T follicular helper cell (primary cell): ENCODE results near the gene ADAMTS7.
"Not testable (repeated sequence)": the region's sequence is repeated elsewhere in the genome, so short reads cannot be mapped to it uniquely, and the experiment has no call there.

Experiments used
- DNase-seq: peaks from one replicate; pipeline ENCODE4 v3.0.0-alpha.2; 2020; ENCODE audit warnings: low read depth

Gene ADAMTS7

DNA sequence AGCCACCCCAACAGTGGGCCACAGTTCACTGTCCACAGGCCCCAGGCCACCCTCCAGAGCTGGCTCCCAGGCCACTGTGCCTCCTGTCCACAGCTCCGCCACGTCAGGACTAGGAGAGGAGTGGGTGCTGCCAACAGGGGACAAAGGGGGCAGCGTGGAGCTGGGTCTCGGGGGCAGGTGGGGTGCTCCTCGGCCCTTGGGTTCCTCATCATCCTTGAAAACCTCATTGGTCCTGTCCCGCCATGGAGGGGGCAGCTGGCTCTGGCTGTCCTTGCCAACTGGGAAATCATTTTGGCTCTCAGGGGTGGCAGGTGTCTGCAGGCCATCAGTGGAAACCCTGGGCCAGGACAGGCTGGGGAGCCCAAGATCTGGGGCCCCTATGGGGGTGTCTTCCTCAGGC lies 45.2 kb downstream of the ADAMTS7 start:
- no peak for DNase-seq

DNA sequence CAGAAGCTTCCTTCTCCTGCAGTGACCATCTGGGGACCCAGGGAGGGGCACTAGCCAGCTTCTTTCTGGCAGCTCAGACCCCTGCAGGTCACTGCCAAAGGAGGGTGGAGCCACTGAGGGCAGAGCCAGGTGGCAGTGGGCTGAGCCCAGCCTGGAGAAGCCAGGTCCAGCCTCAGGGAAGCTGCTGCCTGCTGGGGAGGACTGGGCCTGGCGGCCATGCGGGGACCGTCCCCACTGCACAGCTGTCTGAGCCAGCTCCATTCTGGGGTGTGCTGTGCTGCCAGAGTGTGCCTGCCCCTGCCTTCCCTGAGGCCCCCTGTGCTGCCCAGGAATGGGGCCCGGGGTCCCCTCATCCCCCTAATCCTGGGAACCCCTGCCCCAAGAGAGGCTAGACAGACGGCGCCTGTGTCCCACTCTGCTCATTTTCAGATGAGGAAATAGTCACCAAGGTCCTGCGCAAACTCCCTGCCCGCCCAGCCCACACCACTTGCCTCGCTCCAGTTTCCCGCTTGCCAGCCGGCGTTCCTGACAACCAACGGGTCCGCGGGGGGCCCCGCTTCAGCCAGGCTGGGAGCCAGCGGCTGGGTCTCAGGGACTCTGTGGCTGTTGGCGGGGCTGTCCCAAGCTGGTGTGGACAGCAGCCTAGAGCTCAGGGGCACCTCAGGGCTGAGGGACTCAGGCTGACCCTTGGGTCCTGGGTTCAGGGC lies 46.0 kb downstream of the ADAMTS7 start:
- DNase-seq = not testable (repeated sequence)

DNA sequence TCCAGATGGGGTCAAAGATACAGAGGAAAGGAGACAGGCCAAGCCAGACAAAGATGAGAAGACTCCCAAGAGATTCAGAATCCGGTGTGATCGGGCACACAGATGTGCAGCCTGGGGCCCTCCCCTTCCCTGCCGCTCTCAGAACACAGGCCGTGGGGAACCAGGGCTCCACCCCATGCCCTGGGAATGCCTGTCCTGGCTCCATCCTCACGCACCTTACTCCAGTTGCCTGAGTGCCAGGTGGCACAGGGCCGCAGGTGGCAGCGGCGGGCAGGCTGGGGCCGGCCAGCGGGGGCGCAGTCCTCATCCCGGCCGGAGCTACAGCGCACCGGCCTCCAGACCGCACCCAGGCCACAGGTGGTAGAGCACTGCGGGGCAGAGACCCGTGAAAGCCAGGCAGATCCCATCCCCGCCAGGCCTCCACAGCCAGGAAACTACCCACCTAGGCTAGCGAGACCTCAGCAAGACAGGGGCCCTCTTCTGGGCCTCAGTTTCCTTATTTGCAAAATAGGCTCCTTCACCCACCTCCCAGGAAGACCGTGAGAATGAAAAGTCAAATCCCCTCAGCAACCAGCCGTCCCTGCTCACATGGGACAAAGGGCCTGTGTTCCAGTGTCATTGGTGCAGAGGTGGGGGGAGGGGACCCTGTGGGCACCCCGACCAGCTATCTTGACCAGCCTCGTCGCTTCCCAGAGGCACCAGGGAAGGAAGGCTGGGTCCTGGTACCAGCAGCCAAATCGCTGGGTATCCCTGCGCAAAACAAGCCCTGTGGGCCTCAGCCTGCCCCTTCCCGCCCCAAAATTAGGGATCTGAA lies 46.7 kb downstream of the ADAMTS7 start:
- not testable (repeated sequence) for DNase-seq

DNA sequence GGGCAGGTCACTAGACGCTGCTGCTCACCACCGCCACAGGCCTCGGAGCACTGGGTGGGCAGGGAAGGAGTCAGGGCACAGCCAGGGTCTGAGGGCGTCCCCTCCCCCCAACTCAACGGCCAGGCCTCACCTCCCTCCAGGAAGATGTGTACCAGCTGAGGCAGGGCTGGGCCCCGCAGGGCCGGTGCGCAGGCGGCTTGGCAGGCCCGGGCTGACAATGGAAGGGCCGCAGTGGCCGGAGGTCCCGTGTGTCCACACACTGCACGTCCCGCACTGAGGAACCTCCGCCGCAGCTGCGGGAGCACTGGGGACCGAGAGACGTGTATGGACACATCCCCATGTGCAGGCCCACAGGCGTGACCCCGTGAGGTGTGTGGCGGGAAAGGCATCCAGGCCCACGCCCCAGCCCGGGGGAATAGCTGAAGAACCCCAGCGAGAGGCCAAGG lies 47.4 kb downstream of the ADAMTS7 start:
- DNase-seq = no peak

DNA sequence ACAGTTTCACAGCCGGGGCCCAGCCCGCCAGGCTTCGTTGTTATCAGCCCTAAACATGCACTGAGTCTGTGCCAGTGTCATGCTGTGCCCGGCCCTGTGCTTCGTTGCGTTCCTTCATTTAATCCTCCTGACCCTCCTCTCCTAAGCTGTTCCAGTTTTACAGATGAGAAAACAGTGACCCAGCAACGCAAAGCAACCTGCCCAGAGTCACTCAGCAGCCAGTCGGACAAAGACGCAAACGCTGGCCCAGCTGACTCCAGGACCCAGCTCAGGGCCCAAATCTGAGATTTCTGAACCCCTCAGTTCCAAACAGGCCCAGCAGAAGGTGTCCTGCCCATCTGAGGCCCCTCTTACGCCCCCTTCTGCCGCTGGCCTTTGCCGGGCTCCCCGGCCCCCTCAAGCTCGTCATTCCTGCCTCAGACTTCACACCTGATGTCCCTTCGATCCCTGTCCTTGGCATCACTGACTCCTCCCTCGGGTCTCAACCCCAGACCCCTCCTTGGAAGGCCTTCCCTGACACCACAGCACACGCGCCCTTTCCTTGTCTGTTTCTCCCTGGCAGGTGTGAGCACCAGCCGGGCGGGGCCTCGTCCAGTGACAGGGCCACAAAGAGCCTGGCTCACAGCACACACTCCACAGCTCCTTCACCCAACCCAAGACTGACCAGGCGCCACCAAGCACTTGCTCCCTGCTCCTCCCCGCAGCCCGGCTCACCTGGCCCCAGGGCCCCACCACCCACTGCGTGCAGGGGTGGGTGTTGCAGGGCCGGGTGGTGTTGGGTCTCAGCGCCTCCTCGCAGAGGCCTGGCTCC lies 48.1 kb downstream of the ADAMTS7 start:
- no peak for DNase-seq

DNA sequence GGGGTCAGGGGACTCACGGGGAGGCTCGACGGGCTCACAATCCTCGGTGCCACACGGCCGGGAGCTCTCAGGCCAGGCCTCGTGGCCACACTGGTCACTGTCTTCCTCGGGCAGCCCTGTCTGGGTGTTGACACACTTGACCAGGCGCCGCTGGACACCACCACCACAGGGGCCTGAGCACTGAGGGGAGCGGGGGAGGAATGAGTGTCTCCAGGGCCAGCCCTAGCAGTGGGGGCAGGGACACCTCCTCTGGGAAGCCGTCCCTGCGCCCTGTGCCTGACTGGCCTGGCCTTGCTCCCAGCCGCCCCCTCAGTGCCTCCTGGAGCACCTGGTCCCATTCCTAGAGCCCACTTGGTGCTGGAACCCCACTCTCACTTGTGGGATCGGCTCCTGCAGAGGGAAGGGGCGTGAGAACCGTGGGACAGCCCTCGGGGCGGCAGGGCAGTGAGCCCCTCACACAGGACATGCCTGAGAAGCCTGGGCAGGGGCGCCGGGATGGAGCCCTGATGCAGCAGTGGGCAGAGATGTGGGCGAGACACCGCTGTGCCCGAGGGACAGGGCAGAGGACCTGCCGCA lies 48.8 kb downstream of the ADAMTS7 start:
- not testable (repeated sequence) for DNase-seq

DNA sequence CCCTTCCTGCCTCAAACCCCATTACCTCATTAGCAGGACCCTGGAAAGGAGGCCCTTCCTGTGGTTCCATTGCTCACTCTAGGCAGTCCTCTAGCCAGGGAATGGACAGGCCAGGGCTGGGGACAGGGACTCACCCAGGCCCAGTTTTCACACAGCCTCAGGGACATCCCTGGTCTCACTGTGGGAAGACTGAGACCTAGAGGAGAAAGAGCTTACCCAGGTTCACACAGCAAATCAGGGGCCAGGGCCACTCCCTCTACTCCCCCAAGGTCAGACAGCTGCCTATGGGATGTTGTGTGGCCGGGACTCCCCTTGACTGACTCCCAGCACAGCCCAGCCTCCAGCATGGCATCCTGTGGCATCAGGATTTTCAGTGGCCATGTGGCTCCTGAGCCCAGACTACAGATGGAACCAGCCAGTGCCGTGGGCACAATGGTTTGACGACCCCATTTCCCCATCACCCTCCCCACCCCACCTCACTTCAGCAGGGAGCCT lies 49.3 kb downstream of the ADAMTS7 start:
- no peak for DNase-seq

DNA sequence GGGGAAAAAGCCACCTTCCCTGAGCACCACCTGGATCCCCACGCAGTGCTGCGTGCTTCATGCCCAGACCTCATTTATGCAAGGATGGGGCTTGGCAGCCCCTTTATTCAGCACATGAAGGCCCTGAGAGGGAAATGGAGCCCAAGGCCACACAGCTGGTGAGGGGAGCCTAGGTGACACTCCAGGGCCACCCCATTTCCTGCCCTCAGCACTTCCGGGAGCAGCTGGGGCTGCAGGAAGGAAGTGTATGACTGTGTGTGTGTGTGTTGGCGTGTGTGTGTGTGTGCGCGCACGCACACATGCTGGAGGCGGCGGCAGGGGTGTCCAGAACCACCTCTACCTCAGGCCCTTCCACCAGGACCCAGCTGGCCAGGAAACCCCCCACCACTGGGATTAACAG lies 49.8 kb downstream of the ADAMTS7 start:
- DNase-seq = peak; percentile 61

DNA sequence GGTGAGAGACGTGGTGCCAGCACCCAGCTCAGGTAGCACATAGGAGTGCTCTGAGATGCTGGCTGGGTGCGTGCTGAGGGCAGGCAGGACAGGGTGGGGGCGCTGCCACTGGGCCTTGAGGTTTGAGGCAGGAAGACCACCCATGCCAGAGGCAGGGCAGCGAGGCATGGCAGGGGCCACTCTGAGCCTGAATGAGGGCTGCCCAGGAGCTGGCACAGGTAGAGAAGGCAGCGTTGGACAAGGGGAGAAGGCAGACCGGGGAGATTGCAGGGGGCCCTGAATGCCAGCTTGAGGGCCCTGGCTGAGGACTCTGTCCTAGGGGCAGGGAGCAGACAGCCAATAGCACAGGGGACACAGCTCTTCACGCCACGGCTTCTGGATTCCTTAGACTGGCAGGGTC lies 50.2 kb downstream of the ADAMTS7 start:
- no peak for DNase-seq

DNA sequence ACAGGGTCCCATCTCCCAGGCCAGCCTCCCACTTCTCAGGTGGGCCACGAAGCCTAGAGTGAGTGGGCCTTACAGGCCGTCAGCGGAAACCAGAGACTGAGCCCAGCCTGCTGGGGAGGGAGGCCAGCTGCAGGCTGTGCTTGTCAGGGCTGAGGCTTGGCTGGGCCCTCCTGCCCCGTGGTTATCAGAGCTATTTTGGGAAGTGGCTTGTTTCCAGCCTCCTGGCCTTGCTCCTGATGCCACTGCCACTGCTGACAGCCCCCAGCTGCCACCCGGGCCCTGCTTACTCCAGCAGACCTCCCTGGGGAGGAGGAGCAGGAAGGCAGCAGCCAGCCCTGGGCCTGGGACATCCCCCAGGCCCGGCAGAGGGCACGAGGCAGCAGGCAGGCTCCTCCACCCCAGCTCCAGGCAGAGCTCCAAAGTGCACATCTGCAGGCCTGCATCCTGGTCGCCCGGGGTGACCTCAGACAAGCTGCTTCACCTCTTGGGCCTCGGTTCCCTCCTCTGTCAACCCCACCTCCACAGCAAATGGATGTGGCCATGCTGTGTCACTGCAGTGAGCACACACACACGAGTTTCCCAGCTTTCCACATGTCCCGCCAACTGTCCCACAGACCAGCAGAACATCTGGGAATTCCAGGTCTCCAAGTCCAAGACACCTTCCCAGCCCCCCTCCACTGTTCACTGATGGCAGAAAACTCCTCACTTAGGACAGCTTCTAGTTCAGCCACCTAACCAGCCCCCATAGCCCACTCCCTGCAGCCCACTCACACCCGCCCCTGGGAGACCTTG lies 51.0 kb downstream of the ADAMTS7 start:
- not testable (repeated sequence) for DNase-seq

DNA sequence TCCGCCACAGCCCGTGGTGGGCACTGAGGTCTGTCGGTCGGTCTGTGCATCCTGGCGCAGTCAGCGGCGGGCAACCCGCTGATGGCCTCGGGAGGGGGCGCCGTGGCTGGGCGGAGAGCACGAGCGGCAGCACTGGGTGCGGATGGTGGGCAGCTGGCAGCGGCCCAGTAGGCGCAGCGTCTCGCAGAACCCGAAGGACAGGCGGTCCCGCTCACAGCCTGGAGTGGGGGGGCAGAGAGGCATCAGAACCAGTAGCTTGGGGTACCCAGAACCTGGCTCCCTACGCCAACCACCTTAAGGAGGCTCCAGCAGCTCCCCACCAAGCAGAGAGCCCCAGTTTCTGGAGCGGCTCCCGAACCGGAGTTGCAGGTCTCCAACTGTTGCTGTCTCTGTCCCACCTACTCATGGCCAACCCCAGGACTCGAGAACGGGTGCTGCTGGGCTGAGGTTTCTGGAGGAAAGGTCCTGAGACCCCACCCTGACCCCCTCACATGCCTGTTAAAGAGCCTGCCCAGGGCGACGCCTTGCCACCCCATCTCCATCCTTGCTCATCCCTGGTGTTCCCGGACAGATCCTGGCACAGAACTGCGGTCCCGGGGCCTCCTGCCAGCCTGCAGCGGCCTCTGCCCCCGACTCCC lies 51.8 kb downstream of the ADAMTS7 start:
- not testable (repeated sequence) for DNase-seq

DNA sequence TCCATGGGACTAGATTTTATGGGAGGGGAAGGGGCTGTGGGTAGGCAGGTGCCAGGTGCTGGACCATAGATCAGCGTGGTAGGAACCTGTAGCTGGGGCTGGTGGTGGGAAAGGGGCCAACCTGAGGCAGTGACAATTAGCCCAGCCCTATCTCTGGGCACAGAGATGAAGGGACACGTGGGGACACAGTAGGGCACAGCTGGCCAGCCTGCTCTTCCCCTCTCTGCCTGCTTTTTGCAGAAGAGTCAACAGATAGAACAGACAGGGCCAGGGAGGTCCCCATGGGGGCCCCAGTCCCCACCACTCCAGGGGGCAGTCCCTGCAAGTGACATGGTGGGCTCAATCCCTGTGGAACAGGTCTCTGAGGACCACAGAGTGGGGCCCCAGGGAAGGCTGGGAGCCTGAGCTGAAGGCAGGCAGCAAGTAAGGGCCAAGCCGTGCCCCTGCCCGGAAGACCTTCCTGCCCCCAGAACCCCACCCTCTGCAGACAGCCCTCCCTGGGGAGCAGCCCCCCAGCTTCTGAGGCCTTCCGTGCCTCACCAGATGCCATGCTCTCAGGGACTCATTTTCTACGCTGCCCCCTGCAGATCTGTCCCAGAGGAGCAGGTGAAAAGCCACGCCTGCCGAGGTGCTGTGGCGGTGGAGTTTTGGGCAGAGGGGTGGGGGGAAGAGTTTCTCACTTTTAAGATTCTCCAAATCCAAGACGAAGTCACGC lies 52.6 kb downstream of the ADAMTS7 start:
- DNase-seq = not testable (repeated sequence)

DNA sequence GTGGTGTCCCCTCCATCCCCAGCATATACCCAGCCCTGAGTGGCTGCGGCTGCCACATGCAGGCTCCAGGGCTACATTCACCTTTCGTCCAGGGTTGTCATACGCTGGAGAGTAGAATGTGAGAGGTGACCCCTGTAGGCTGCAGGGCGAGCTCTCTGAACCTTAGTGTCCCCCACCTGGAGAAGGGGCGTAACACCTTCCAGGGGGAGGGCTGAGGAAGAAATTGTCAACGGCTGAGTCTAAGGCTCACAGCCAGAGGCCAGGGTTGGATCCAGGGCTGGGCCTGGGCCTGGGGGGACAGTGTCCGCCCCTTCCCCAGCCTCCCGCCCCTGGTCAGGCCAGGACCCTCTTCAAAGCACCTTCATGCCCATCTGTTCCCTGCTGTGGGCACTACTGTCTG lies 53.2 kb downstream of the ADAMTS7 start:
- DNase-seq = not testable (repeated sequence)

DNA sequence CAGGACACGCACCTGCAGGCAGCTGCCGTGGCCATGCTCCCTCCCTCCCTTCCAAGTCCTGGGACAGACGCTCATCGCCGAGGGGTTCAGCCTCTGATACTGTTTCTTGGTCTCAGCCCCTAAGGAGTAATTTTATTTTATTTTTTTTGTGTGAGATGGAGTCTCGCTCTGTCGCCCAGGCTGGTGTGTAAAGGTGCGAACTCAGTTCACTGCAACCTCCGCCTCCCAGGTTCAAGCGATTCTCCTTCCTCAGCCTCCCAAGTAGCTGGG lies 53.7 kb downstream of the ADAMTS7 start:
- DNase-seq = no peak

DNA sequence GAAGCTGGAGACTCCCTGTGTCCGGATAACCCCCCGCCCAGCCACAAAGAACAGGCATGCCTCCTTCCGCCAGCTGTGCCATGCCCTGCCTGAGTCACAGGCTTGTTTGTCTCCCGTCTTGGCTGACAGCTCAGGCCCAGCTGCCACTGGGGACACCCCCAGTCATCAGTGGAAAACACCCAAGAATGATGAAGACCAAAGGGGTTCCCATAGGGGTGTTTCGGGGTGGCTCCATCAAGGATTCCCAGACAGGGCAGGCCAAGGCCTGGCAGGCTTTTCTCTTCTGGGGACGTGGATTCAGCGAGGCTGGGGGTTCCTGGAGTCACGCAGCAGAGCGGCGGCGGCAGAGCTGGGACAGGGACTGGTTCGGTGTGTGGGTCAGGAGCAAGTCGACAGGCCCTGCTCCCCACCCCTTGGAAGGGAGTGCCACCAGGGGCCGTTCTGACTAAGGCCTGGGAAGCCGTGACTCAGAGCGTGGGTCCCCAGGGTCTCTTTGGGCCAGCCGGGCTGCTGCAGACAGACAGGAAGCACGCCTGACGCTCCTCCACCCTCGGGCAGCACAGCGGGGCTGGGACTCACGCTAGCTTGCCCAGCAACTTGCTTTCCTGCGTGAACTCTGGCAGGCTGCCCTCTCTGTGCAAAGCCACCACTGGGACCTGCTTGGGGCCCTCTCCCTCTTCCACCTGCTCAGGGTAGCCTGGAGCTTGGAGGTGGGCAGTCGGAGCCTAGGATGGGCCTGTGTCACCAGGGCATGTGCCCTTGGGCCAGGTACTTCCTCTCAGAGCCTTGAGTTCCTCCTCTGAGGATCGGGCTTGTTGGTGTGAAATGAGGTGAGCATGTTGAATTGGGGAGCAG lies 54.3 kb downstream of the ADAMTS7 start:
- DNase-seq = not testable (repeated sequence)

DNA sequence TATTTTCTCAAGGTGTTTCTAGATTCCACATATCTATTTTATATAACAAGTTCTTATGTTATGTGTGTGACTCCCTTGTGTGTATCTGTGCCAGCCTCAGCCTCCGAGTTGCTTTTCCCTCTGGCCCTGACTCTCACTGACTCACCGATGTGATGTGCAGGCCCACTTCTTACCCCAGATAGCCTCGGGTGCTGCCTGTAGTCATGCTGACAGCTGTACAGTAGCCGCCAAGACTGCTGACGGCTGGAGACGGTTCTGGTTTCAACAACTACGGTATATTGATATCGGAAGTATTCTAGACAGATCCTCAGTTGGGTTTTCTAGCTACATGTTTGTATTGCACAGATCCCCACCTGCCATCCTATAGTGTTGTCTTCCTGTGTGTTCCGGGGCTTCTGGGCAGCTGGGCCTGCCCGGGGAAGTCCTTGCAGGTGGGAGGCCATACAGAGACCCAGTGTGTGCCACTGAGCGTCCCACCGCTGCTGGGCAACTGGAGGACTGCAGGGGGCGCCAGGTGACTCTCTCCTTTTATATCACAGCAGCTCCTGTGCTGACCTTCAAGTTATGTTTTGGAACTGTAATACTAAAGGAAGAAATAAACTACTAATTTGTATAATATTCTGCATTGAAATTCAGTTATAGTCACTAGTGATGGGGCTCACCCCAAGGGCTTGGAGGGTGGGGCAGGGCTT lies 55.2 kb downstream of the ADAMTS7 start:
- DNase-seq = not testable (repeated sequence)

DNA sequence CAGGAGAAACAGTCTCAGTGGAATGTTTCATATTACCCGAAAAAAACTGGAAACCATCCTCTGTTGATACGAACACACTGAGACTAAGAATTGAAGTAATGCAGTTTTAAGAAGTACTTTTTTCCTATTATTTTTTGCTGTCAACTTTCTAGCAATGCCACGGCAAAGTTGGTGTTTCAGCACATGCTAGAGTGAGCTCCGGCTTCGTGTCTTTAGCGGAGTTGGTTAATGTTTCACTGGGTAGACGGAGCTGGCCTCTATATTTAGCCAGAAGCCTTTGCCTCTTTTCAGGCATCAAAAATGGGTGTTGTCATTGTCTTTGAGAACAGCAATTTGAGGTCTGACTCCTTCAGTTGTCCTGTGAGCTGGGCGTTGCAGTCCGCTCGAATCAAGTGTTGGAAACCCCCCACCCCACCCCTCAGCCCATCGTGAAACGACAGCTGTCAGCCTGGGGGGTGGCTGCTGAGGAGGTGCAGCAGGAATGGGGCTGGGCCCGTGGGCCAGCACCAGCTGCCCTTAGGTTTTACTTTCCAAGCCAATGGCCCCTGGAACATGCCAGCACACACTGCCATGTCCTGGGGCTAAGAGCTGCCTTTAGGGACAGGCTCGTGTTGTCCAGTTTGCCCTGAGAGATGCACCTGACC lies 56.5 kb downstream of the ADAMTS7 start:
- DNase-seq = not testable (repeated sequence)
